Right cardiac atrium (tissue), 5 donors: ENCODE measurements around the gene RPS27. TPM values are rescaled to one million over a fixed set of nuclear protein-coding genes. Genes with fewer than 3 reads are reported as not detected.

ENCODE experiments used
- ATAC-seq, 2 donors: fragments of 200-7000 bp; cut with Tn5 transposase; one replicate each; pipeline versions ENCODE4 v1.8.0 to v1.9.1; 2020; ENCODE audit warnings: moderate library complexity in 2 of 2, mild to moderate bottlenecking in 1 of 2
- DNase-seq, 3 donors: peaks; one replicate each; pipeline ENCODE4 v3.0.0-alpha.2; 2020
- H3K27ac ChIP-seq: one replicate; pipeline ENCODE4 v1.5.1; 2013; ENCODE audit warnings: mild to moderate bottlenecking, low read length, control low read depth, moderate library complexity
- H3K27me3 ChIP-seq: one replicate; pipeline ENCODE4 v1.6.1; 2013; ENCODE audit not compliant: control insufficient read depth, insufficient read depth
- H3K4me1 ChIP-seq: one replicate; pipeline ENCODE4 v1.6.1; 2013; ENCODE audit warnings: low read length; ENCODE audit not compliant: control insufficient read depth, insufficient read depth
- H3K4me3 ChIP-seq: one replicate; pipeline ENCODE4 v1.5.1; 2013; ENCODE audit warnings: low read length, control low read depth
- H3K9me3 ChIP-seq: one replicate; pipeline ENCODE4 v1.6.1; 2013; ENCODE audit warnings: low read length; ENCODE audit not compliant: control insufficient read depth
- WGBS: extraction: QIAGEN DNeasy Blood & Tissue Kit; methylation state at CpG from one replicate; pipeline ENCODE4 v1.1.7; 2013; 5-methylcytosine and 5-hydroxymethylcytosine counted together
- intact Hi-C, 4 donors: fragments of 100-400 bp; cut with DNase I; formaldehyde crosslinking; loops; one replicate each; pipeline versions ENCODE4 v1.11.0 to v1.14.0; 2022 to 2023
- polyA plus RNA-seq: library from polyadenylated mRNA; stranded (reverse); fragments of 200-250 nt; gene quantifications from one replicate; pipeline ENCODE4 v1.2.3, GENCODE V29; 2013
- total RNA-seq, 4 donors: library from RNA; stranded (reverse); fragmentation: NEBNext Ultra II Directional; extraction: Animal tissue kit (Norgen Biotek cat#: 25700); gene quantifications; one replicate each; pipeline ENCODE4 v1.2.1, GENCODE V29; 2021
- donor health status: healthy with polysubstance abuse.
- donor health status: DM: no; HTN: yes; CAD: no.
- donor health status: DM: no; HTN: no; CAD: no.
- donor health status: DM: no; HTN: yes; CAD: no; lungs with severe emphysema.
- donor health status: DM: yes; HTN: yes; CAD: no.

The RPS27 gene
- total and polyA plus RNA-seq, 5 donors = 1,034 to 5,589 (median 1,374) TPM

GRCh38 chr1:153962088-153963029 is 28.2 kb upstream of the RPS27 start:
- H3K27ac ChIP-seq = peak overlapping the region; percentile 93
- peaks cover 12% of the 10 kb centered on the region for H3K4me1 ChIP-seq
- ATAC-seq (no peak), DNase-seq (peak; percentile 36 to 55 (median 50))
- intact Hi-C loops = no loop called here
- H3K9me3 ChIP-seq = no peaks in the 10 kb centered on the region
- WGBS = 42% methylated on average over 16 of the region's 16 CpGs
- H3K27me3 ChIP-seq = no peaks in the 10 kb centered on the region
- H3K4me3 ChIP-seq = peak overlapping the region; percentile 57

GRCh38 chr1:153963030-153963849 is 27.3 kb upstream of the RPS27 start, which contains the start of gene SLC39A1:
SLC39A1 (minus strand) TSS chr1:153963537; CDS start chr1:153962715, 822 bp downstream.
- Histone ChIP-seq H3K4me3 (peak within 1 kb of the TSS; percentile 57), H3K27me3 (no peaks in the 10 kb centered on the region), H3K9me3 (no peaks in the 10 kb centered on the region), H3K4me1 (peaks cover 15% of the 10 kb centered on the region), H3K27ac (peak within 1 kb of the TSS; percentile 93)
- DNase-seq (peak; percentile 98 to 100 (median 99)), ATAC-seq (peak; percentile 86 to 88)
- intact Hi-C loops = no loop called here
- WGBS = under 1% methylated on average over 54 of the region's 54 CpGs

- under 1% methylated on average over 22 of the region's 22 CpGs for WGBS
- peak overlapping the region; percentile 57 for H3K4me3 ChIP-seq
- intact Hi-C loops = no loop called here
- DNase-seq = peak; percentile 44 to 76 (median 66)
- ATAC-seq = no peak
- peak overlapping the region; percentile 92 for H3K27ac ChIP-seq
- H3K4me1 ChIP-seq = peaks cover 18% of the 10 kb centered on the region
- H3K9me3 ChIP-seq = no peaks in the 10 kb centered on the region
- no peaks in the 10 kb centered on the region for H3K27me3 ChIP-seq
Observed at GRCh38 chr1:153963850-153964331, 26.7 kb upstream of the RPS27 start.

GRCh38 chr1:153967107-153967999 is 23.2 kb upstream of the RPS27 start, which contains the start of gene CREB3L4:
CREB3L4 (plus strand) TSS chr1:153967902; CDS start chr1:153968526, 624 bp downstream.
- Histone ChIP-seq H3K27me3 (no peaks in the 10 kb centered on the region), H3K27ac (peak within 1 kb of the TSS; percentile 71), H3K4me1 (peaks cover 8% of the 10 kb centered on the region), H3K9me3 (no peaks in the 10 kb centered on the region), H3K4me3 (peak within 1 kb of the TSS; percentile 54)
- intact Hi-C loops = no loop called here
- ATAC-seq (peak; percentile 90), DNase-seq (peak; percentile 93 to 97 (median 95))
- WGBS = under 1% methylated on average over 60 of the region's 60 CpGs

- peak overlapping the region; percentile 54 for H3K4me3 ChIP-seq
- H3K4me1 ChIP-seq = peaks cover 6% of the 10 kb centered on the region
- DNase-seq = peak in 1 of 3 donors; percentile 77
- H3K9me3 ChIP-seq = no peaks in the 10 kb centered on the region
- 2% methylated on average over 8 of the region's 8 CpGs for WGBS
- no peak for ATAC-seq
- intact Hi-C loops = no loop called here
- H3K27ac ChIP-seq = peak overlapping the region; percentile 71
- H3K27me3 ChIP-seq = no peaks in the 10 kb centered on the region
Observed at GRCh38 chr1:153968000-153968363, 22.6 kb upstream of the RPS27 start.

GRCh38 chr1:153968408-153968807 is 22.2 kb upstream of the RPS27 start:
- H3K27me3 ChIP-seq = no peaks in the 10 kb centered on the region

GRCh38 chr1:153968972-153969371 is 21.6 kb upstream of the RPS27 start:
- 91% methylated on average over 2 of the region's 2 CpGs for WGBS
- H3K4me3 ChIP-seq = no peak overlapping the region

More at GRCh38 chr1:153968408-153968807, 22.2 kb upstream of the RPS27 start:
- 8% methylated on average over 13 of the region's 13 CpGs for WGBS
- ATAC-seq = no peak
- Histone ChIP-seq H3K4me3 (peak overlapping the region; percentile 54), H3K4me1 (peaks cover 6% of the 10 kb centered on the region), H3K9me3 (no peaks in the 10 kb centered on the region), H3K27ac (no peak overlapping the region)
- intact Hi-C loops = no loop called here
- peak in 1 of 3 donors; percentile 62 for DNase-seq

GRCh38 chr1:153970346-153970745 is 20.2 kb upstream of the RPS27 start:
- no peak for ATAC-seq
- no peaks in the 10 kb centered on the region for H3K9me3 ChIP-seq
- no peak overlapping the region for H3K27ac ChIP-seq
- intact Hi-C loops = no loop called here
- no peak for DNase-seq
- H3K4me1 ChIP-seq = peaks cover 6% of the 10 kb centered on the region
- H3K4me3 ChIP-seq = no peak overlapping the region
- H3K27me3 ChIP-seq = no peaks in the 10 kb centered on the region
- 91% methylated on average over 2 of the region's 2 CpGs for WGBS

More at GRCh38 chr1:153968972-153969371, 21.6 kb upstream of the RPS27 start:
- intact Hi-C loops = no loop called here
- DNase-seq (no peak), ATAC-seq (no peak)
- H3K9me3 ChIP-seq = no peaks in the 10 kb centered on the region
- peaks cover 6% of the 10 kb centered on the region for H3K4me1 ChIP-seq
- H3K27ac ChIP-seq = no peak overlapping the region
- no peaks in the 10 kb centered on the region for H3K27me3 ChIP-seq

- ATAC-seq (no peak), DNase-seq (no peak)
- Histone ChIP-seq H3K27ac (no peak overlapping the region), H3K4me1 (peaks cover 5% of the 10 kb centered on the region), H3K9me3 (no peaks in the 10 kb centered on the region), H3K4me3 (no peak overlapping the region), H3K27me3 (no peaks in the 10 kb centered on the region)
- WGBS = 91% methylated on average over 3 of the region's 3 CpGs
- intact Hi-C loops = no loop called here
Observed at GRCh38 chr1:153973071-153973470, 17.5 kb upstream of the RPS27 start.

- DNase-seq (no peak), ATAC-seq (no peak)
- WGBS = 75% methylated on average over 7 of the region's 7 CpGs
- Histone ChIP-seq H3K4me3 (no peak overlapping the region), H3K27ac (no peak overlapping the region), H3K27me3 (no peaks in the 10 kb centered on the region), H3K4me1 (peaks cover under 1% of the 10 kb centered on the region), H3K9me3 (no peaks in the 10 kb centered on the region)
- intact Hi-C loops = no loop called here
Observed at GRCh38 chr1:153973525-153973924, 17.0 kb upstream of the RPS27 start.
